GM12801 (cell line): ENCODE measurements around the gene B4GALT5.

ENCODE experiments used
- CTCF ChIP-seq: IDR thresholded peaks from one replicate; pipeline ENCODE4 v1.5.1; 2011; ENCODE audit warnings: control low read depth; ENCODE audit not compliant: insufficient read length; ENCODE audit errors: extremely low read depth

The B4GALT5 gene

GRCh38 chr20:49633023-49633422 is 80.7 kb downstream of the B4GALT5 start:
- no peak for TF ChIP-seq CTCF

GRCh38 chr20:49631856-49632418 is 81.7 kb downstream of the B4GALT5 start:
- no peak for TF ChIP-seq CTCF

GRCh38 chr20:49631061-49631716 is 82.5 kb downstream of the B4GALT5 start:
- TF ChIP-seq CTCF = no peak

DNA sequence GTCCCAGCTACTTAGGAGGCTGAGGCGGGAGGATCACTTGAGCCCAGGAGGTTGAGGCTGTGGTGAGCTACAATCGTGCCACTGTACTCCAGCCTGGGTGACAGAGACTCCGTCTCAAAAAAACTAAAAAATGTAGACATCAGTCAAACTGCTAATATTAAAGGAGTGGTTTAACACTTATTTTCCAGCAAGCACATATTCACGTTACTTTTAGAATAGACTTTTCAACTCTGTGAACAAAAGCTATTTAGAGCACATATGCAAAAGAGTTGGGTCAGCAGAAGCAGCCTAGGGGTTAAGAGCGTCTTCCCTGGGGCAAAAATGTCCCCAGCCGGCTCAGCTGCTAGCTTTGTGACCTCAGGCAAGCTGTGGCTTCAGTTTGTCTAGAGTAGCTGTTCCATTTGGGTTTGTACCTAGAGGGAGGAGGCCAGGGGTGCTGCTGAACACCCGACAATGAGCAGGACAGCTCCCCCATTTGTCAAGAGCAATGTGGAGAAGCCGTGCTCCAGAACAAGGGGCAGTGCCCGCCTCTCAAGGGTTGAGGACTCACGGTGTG is 83.2 kb downstream of the B4GALT5 start:
- no peak for TF ChIP-seq CTCF

GRCh38 chr20:49629606-49630005 is 84.1 kb downstream of the B4GALT5 start:
- TF ChIP-seq CTCF = no peak

DNA sequence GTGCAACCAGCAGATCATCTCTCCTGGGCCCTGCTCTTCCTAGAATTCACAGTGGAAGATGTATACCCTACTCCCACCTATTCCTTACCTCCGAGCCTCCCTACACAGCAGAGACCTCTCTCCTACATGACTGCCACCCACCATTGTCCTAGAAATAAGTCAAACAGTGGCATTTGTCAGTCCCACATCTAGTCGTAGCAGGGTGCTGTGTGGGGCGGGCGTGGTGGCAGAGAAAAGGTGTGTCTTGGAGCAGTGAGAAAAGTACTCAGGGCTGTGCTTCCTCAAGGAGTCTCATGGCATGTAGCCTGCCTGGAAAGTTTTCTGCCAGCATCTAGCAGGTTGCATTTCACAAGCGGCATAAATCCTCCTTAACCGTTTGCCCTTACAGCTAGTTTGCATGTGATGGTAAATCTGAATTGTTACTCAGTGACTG is 86.3 kb downstream of the B4GALT5 start:
- TF ChIP-seq CTCF = no peak

DNA sequence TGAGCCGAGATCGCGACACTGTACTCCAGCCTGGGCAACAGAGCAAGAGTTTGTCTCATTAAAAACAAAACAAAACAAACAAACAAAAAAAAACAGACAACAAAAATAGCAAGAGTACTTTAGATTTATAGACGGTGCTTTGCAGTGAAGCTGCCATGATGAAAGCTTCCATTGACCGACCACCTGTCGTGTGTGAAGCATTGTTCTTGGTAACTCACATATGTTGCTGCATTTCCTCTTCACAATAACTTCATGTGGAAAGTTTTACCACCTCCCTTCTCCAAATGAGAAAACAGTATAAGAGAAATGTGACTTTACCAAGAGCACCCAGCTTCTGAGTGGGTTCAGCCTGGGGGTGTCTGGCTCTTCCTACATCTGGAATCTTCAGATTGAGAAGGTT is 89.4 kb downstream of the B4GALT5 start:
- no peak for TF ChIP-seq CTCF
